Suprapubic skin (tissue), 3 donors: ENCODE measurements around the gene DISP3.

Source experiments
- EP300 ChIP-seq: sonication (generic); formaldehyde crosslinking; IDR thresholded peaks from one replicate; pipeline ENCODE4 v1.6.1; 2017; ENCODE audit warnings: antibody characterized with exemption
- POLR2A ChIP-seq, 2 donors: fragments of 450-650 bp; IDR thresholded peaks; one replicate each; pipeline ENCODE4 v1.6.1; 2017; ENCODE audit warnings: antibody characterized with exemption in 2 of 2, mild to moderate bottlenecking in 2 of 2, moderate library complexity in 2 of 2
- TF ChIP-seq, protein P1 (sequence below), 2 donors: fragments of 200-600 bp in 1 of 2; fragments of 450-650 bp in 1 of 2; sonication (generic) in 1 of 2; IDR thresholded peaks; one replicate each; pipeline ENCODE4 v1.5.1; 2016 to 2019; ENCODE audit warnings: antibody characterized with exemption in 2 of 2, mild to moderate bottlenecking in 1 of 2, moderate library complexity in 1 of 2

DNA sequence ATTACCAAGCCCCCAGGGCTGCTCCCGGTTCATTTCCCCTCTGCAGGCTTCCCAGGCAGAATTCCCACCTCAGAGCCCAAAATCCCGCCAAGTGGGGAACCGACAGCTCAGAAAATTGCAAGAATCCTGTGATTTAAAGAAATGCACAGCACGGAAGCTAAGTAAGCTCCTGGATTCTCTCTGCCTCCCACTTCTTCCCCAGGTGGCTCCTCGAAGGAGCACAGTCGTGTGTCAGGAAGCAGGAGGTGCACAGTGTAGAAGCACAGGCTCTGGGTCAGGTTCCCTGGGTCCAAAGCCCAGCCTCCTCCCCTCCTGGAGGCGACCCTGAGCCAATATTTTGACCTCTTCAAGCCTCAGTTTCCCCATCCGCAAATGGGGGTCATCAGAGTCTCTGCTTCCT is 100.6 kb downstream of the DISP3 start:
- TF ChIP-seq, protein P1, sequence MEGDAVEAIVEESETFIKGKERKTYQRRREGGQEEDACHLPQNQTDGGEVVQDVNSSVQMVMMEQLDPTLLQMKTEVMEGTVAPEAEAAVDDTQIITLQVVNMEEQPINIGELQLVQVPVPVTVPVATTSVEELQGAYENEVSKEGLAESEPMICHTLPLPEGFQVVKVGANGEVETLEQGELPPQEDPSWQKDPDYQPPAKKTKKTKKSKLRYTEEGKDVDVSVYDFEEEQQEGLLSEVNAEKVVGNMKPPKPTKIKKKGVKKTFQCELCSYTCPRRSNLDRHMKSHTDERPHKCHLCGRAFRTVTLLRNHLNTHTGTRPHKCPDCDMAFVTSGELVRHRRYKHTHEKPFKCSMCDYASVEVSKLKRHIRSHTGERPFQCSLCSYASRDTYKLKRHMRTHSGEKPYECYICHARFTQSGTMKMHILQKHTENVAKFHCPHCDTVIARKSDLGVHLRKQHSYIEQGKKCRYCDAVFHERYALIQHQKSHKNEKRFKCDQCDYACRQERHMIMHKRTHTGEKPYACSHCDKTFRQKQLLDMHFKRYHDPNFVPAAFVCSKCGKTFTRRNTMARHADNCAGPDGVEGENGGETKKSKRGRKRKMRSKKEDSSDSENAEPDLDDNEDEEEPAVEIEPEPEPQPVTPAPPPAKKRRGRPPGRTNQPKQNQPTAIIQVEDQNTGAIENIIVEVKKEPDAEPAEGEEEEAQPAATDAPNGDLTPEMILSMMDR (IDR thresholded peaks at IDR 0.05), result no peak
- TF ChIP-seq POLR2A (IDR thresholded peaks at IDR 0.05), result no peak
- TF ChIP-seq EP300, result no peak
